Adipocyte (in vitro differentiated cells): ENCODE measurements around the gene MIGA2.
A peak's percentile ranks its signal among the peaks of the same experiment; 100 is the strongest.

Experiments
- DNase-seq: peaks from one replicate; pipeline ENCODE4 v3.0.0-alpha.2; 2015; ENCODE audit warnings: low read depth
- H3K27me3 ChIP-seq: replicated peaks from 2 replicates; pipeline ENCODE4 v1.7.0; 2013; ENCODE audit warnings: mild to moderate bottlenecking, low read length, moderate library complexity; ENCODE audit not compliant: control insufficient read depth, insufficient read depth
- H3K36me3 ChIP-seq: 2 replicates; pipeline ENCODE4 v1.7.0; 2013; ENCODE audit warnings: low read length, mild to moderate bottlenecking, moderate library complexity; ENCODE audit not compliant: control insufficient read depth, insufficient read depth, severe bottlenecking
- H3K4me1 ChIP-seq: 2 replicates; pipeline ENCODE4 v1.7.0; 2013; ENCODE audit warnings: mild to moderate bottlenecking, low read length, moderate library complexity; ENCODE audit not compliant: control insufficient read depth, insufficient read depth
- H3K4me3 ChIP-seq: 2 replicates; pipeline ENCODE4 v1.7.0; 2013; ENCODE audit warnings: mild to moderate bottlenecking, low read length, moderate library complexity
- H3K9ac ChIP-seq: 2 replicates; pipeline ENCODE4 v1.7.0; 2013; ENCODE audit warnings: mild to moderate bottlenecking, low read length, moderate library complexity
- H3K9me3 ChIP-seq: 2 replicates; pipeline ENCODE4 v1.7.0; 2013; ENCODE audit warnings: mild to moderate bottlenecking, low read length, moderate library complexity; ENCODE audit not compliant: control insufficient read depth

Gene MIGA2

GRCh38 chr9:129005336-129005997 is 31.0 kb upstream of the MIGA2 start:
- Histone ChIP-seq H3K9ac (no peak overlapping the region), H3K4me3 (no peak overlapping the region), H3K9me3 (no peaks in the 10 kb centered on the region), H3K27me3 (no peaks in the 10 kb centered on the region), H3K4me1 (peaks cover 9% of the 10 kb centered on the region), H3K36me3 (peaks cover 58% of the 10 kb centered on the region)
- no peak for DNase-seq

GRCh38 chr9:129006328-129007034 is 29.9 kb upstream of the MIGA2 start:
- H3K36me3 ChIP-seq = peaks cover 53% of the 10 kb centered on the region
- no peaks in the 10 kb centered on the region for H3K9me3 ChIP-seq
- H3K4me3 ChIP-seq = no peak overlapping the region
- DNase-seq = peak; percentile 91
- peaks cover 9% of the 10 kb centered on the region for H3K4me1 ChIP-seq
- no peaks in the 10 kb centered on the region for H3K27me3 ChIP-seq
- H3K9ac ChIP-seq = no peak overlapping the region

GRCh38 chr9:129007035-129007765 is 29.2 kb upstream of the MIGA2 start:
- Histone ChIP-seq H3K9ac (peak overlapping the region; percentile 41), H3K4me3 (no peak overlapping the region), H3K27me3 (no peaks in the 10 kb centered on the region), H3K36me3 (peaks cover 46% of the 10 kb centered on the region), H3K4me1 (peaks cover 9% of the 10 kb centered on the region), H3K9me3 (no peaks in the 10 kb centered on the region)
- no peak for DNase-seq

GRCh38 chr9:129007766-129008468 is 28.5 kb upstream of the MIGA2 start:
- Histone ChIP-seq H3K9ac (peak overlapping the region; percentile 41), H3K4me1 (peaks cover 9% of the 10 kb centered on the region), H3K36me3 (peaks cover 39% of the 10 kb centered on the region), H3K27me3 (no peaks in the 10 kb centered on the region), H3K4me3 (no peak overlapping the region), H3K9me3 (no peaks in the 10 kb centered on the region)
- no peak for DNase-seq

GRCh38 chr9:129008469-129008965 is 27.9 kb upstream of the MIGA2 start:
- peaks cover 35% of the 10 kb centered on the region for H3K36me3 ChIP-seq
- peaks cover 9% of the 10 kb centered on the region for H3K4me1 ChIP-seq
- DNase-seq = no peak
- no peak overlapping the region for H3K4me3 ChIP-seq
- no peaks in the 10 kb centered on the region for H3K9me3 ChIP-seq
- no peaks in the 10 kb centered on the region for H3K27me3 ChIP-seq
- no peak overlapping the region for H3K9ac ChIP-seq

- H3K4me1 ChIP-seq = peaks cover 9% of the 10 kb centered on the region
- no peaks in the 10 kb centered on the region for H3K27me3 ChIP-seq
- H3K36me3 ChIP-seq = peaks cover 36% of the 10 kb centered on the region
- DNase-seq = no peak
- H3K4me3 ChIP-seq = no peak overlapping the region
- no peaks in the 10 kb centered on the region for H3K9me3 ChIP-seq
- no peak overlapping the region for H3K9ac ChIP-seq
These were observed 27.3 kb upstream of the MIGA2 start for GRCh38 chr9:129008986-129009583.

GRCh38 chr9:129009584-129010141 is 26.8 kb upstream of the MIGA2 start:
- Histone ChIP-seq H3K4me3 (no peak overlapping the region), H3K9me3 (no peaks in the 10 kb centered on the region), H3K27me3 (no peaks in the 10 kb centered on the region), H3K4me1 (peaks cover 9% of the 10 kb centered on the region), H3K9ac (no peak overlapping the region), H3K36me3 (peaks cover 40% of the 10 kb centered on the region)
- DNase-seq = no peak

GRCh38 chr9:129010267-129010975 is 26.0 kb upstream of the MIGA2 start:
- DNase-seq = no peak
- peaks cover 33% of the 10 kb centered on the region for H3K36me3 ChIP-seq
- H3K4me1 ChIP-seq = peaks cover 9% of the 10 kb centered on the region
- no peak overlapping the region for H3K9ac ChIP-seq
- H3K27me3 ChIP-seq = no peaks in the 10 kb centered on the region
- H3K4me3 ChIP-seq = no peak overlapping the region
- no peaks in the 10 kb centered on the region for H3K9me3 ChIP-seq

- H3K9me3 ChIP-seq = no peaks in the 10 kb centered on the region
- DNase-seq = no peak
- peaks cover 9% of the 10 kb centered on the region for H3K4me1 ChIP-seq
- peaks cover 25% of the 10 kb centered on the region for H3K36me3 ChIP-seq
- no peak overlapping the region for H3K4me3 ChIP-seq
- H3K9ac ChIP-seq = no peak overlapping the region
- H3K27me3 ChIP-seq = no peaks in the 10 kb centered on the region
These were observed 25.3 kb upstream of the MIGA2 start for GRCh38 chr9:129011170-129011569.

- Histone ChIP-seq H3K9ac (no peak overlapping the region), H3K9me3 (no peaks in the 10 kb centered on the region), H3K27me3 (no peaks in the 10 kb centered on the region), H3K36me3 (peaks cover 21% of the 10 kb centered on the region), H3K4me3 (no peak overlapping the region), H3K4me1 (peaks cover 8% of the 10 kb centered on the region)
- no peak for DNase-seq
These were observed 24.7 kb upstream of the MIGA2 start for GRCh38 chr9:129011761-129012181.
